ENCODE data around the gene ERFE. TPM values are rescaled to one million over a fixed set of nuclear protein-coding genes. Genes with fewer than 3 reads are reported as not detected.

Gene ERFE
- total and polyA plus RNA-seq, 10 of the 15 experiments (the other 5 are each of a cell fraction or from before 2014, with no cell fraction given) = not detected

DNA sequence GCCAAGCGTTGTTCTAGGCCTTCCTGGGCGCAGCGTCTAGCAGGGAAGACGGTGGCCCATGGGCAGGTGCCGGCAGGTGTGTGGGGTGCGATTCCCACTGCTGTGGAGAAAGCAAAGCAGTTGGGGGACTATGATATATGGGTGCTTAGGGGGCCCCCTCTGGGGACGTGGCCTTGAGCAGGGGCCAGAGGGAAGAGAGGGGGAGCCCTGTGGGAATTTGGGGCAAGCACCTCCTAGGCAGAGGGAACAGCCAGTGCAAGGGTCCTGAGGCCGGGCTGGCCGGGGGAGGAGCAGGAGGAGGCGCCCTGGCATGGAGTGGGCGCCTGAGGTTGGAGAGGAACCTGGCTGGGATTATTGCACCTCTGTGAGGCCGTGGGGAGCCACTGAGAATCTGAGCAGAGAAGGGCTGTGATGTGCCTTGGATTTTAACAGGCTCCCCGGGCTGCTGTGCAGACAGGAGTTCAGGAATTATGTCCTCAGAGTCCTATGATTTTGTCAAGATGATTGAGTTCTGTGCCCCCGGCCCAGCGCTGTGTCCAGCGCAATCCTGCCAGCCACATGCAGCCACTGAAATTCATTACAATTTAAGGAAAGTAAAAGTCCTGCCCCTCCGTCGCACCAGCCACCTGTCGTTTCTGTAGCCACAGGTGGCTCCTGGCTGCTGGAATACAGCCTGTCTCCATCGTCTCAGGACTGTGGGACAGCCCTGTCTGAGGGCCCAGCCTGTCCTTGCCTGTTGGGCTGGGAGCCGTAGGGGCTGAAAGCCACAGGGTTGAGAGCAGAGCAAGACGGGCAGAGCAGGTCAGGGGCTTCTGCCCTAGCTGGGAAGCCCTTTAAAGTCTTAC is 29.4 kb upstream of the ERFE start (continued):
- TF ChIP-seq, protein P1, sequence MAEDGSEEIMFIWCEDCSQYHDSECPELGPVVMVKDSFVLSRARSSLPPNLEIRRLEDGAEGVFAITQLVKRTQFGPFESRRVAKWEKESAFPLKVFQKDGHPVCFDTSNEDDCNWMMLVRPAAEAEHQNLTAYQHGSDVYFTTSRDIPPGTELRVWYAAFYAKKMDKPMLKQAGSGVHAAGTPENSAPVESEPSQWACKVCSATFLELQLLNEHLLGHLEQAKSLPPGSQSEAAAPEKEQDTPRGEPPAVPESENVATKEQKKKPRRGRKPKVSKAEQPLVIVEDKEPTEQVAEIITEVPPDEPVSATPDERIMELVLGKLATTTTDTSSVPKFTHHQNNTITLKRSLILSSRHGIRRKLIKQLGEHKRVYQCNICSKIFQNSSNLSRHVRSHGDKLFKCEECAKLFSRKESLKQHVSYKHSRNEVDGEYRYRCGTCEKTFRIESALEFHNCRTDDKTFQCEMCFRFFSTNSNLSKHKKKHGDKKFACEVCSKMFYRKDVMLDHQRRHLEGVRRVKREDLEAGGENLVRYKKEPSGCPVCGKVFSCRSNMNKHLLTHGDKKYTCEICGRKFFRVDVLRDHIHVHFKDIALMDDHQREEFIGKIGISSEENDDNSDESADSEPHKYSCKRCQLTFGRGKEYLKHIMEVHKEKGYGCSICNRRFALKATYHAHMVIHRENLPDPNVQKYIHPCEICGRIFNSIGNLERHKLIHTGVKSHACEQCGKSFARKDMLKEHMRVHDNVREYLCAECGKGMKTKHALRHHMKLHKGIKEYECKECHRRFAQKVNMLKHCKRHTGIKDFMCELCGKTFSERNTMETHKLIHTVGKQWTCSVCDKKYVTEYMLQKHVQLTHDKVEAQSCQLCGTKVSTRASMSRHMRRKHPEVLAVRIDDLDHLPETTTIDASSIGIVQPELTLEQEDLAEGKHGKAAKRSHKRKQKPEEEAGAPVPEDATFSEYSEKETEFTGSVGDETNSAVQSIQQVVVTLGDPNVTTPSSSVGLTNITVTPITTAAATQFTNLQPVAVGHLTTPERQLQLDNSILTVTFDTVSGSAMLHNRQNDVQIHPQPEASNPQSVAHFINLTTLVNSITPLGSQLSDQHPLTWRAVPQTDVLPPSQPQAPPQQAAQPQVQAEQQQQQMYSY (CRISPR knock-in tag; IDR thresholded peaks at IDR 0.05) = no peak
- no peak for TF ChIP-seq PKNOX1 (IDR thresholded peaks at IDR 0.05)
- no peak for TF ChIP-seq ZNF274 (IDR thresholded peaks at IDR 0.05; ENCODE audit: insufficient read depth, insufficient read length)
- TF ChIP-seq, protein P2, sequence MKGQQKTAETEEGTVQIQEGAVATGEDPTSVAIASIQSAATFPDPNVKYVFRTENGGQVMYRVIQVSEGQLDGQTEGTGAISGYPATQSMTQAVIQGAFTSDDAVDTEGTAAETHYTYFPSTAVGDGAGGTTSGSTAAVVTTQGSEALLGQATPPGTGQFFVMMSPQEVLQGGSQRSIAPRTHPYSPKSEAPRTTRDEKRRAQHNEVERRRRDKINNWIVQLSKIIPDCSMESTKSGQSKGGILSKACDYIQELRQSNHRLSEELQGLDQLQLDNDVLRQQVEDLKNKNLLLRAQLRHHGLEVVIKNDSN (IDR thresholded peaks at IDR 0.05; ENCODE audit: borderline replicate concordance, extremely low read length, insufficient read depth, low read depth, low read length) = no peak
- no peak for TF ChIP-seq NFXL1 (IDR thresholded peaks at IDR 0.05; ENCODE audit: borderline replicate concordance)

Data from GM12878 (cell line).